ENCODE results near the gene PPARD.
"Not testable (repeated sequence)": the region's sequence is repeated elsewhere in the genome, so short reads cannot be mapped to it uniquely, and the experiment has no call there.

Gene PPARD

GRCh38 chr6:35342258-35343091 is at the start of gene PPARD:
PPARD (plus strand) TSS chr6:35342558; CDS start chr6:35411088, 68,530 bp downstream.
- peak; percentile 87 for DNase-seq

GRCh38 chr6:35293681-35294080 is 48.7 kb upstream of the PPARD start:
- DNase-seq, result no peak

GRCh38 chr6:35294308-35294945 is 47.9 kb upstream of the PPARD start:
- DNase-seq, result no peak

GRCh38 chr6:35295036-35295435 is 47.3 kb upstream of the PPARD start:
- no peak for DNase-seq

- DNase-seq, result no peak
These were observed 46.6 kb upstream of the PPARD start for GRCh38 chr6:35295521-35296315.

GRCh38 chr6:35296931-35297600 is 45.3 kb upstream of the PPARD start:
- no peak for DNase-seq

GRCh38 chr6:35297601-35298481 is 44.5 kb upstream of the PPARD start, which contains the start of gene DEF6:
DEF6 (plus strand) TSS chr6:35297818; CDS start chr6:35297857, 39 bp downstream.
- peak; percentile 61 for DNase-seq

GRCh38 chr6:35298625-35299140 is 43.7 kb upstream of the PPARD start:
- no peak for DNase-seq

- DNase-seq, result no peak
These were observed 42.7 kb upstream of the PPARD start for GRCh38 chr6:35299674-35300073.

- DNase-seq, result no peak
These were observed 41.5 kb upstream of the PPARD start for GRCh38 chr6:35300848-35301247.

GRCh38 chr6:35302604-35303241 is 39.6 kb upstream of the PPARD start:
- peak; percentile 5 for DNase-seq

- no peak for DNase-seq
These were observed 38.1 kb upstream of the PPARD start for GRCh38 chr6:35304299-35304698.

- no peak for DNase-seq
These were observed 37.2 kb upstream of the PPARD start for GRCh38 chr6:35305117-35305516.

- DNase-seq, result not testable (repeated sequence)
These were observed 35.2 kb upstream of the PPARD start for GRCh38 chr6:35307138-35307537.

- DNase-seq, result not testable (repeated sequence)
These were observed 33.8 kb upstream of the PPARD start for GRCh38 chr6:35308543-35308942.

GRCh38 chr6:35309611-35310264 is 32.6 kb upstream of the PPARD start:
- no peak for DNase-seq

GRCh38 chr6:35310265-35310831 is 32.0 kb upstream of the PPARD start:
- no peak for DNase-seq

GRCh38 chr6:35311390-35312075 is 30.8 kb upstream of the PPARD start:
- DNase-seq, result no peak

- no peak for DNase-seq
These were observed 30.1 kb upstream of the PPARD start for GRCh38 chr6:35312076-35312800.
